Activated T-helper 1 cell treated with anti-CD3 and anti-CD28 coated beads, Interleukin-2, amount 50 U/mL, for 16 hours (primary cell): ENCODE results near the gene RABL2B.

Experiments
- DNase-seq, 2 donors: peaks; one replicate each; pipeline ENCODE4 v3.0.0-alpha.2; 2020; ENCODE audit warnings: low read depth in 1 of 2, low spot score in 1 of 2

The RABL2B gene

GRCh38 chr22:50738649-50739227 lies 44.7 kb downstream of the RABL2B start:
- DNase-seq = no peak

- no peak for DNase-seq
Measured at GRCh38 chr22:50737728-50738648, 45.4 kb downstream of the RABL2B start, which contains the start of gene ACR. TSS of gene ACR (plus strand) at chr22:50738204. CDS start at chr22:50738236, 32 bp downstream.

GRCh38 chr22:50735739-50736030 lies 47.8 kb downstream of the RABL2B start:
- no peak for DNase-seq

- no peak for DNase-seq
Measured at GRCh38 chr22:50734986-50735738, 48.3 kb downstream of the RABL2B start.

GRCh38 chr22:50734343-50734771 lies 49.1 kb downstream of the RABL2B start:
- no peak for DNase-seq

- DNase-seq = no peak
Measured at GRCh38 chr22:50733521-50734342, 49.7 kb downstream of the RABL2B start.

- DNase-seq = no peak
Measured at GRCh38 chr22:50732681-50733080, 50.8 kb downstream of the RABL2B start.

- peak; percentile 35 to 42 for DNase-seq
Measured at GRCh38 chr22:50731811-50732624, 51.4 kb downstream of the RABL2B start.

- no peak for DNase-seq
Measured at GRCh38 chr22:50730941-50731661, 52.3 kb downstream of the RABL2B start.

GRCh38 chr22:50730013-50730891 lies 53.2 kb downstream of the RABL2B start:
- DNase-seq = no peak

GRCh38 chr22:50729391-50730012 lies 53.9 kb downstream of the RABL2B start:
- no peak for DNase-seq

- no peak for DNase-seq
Measured at GRCh38 chr22:50728523-50728931, 54.9 kb downstream of the RABL2B start.

- DNase-seq = no peak
Measured at GRCh38 chr22:50727678-50728522, 55.5 kb downstream of the RABL2B start.

- DNase-seq = no peak
Measured at GRCh38 chr22:50726643-50727340, 56.6 kb downstream of the RABL2B start.

- DNase-seq = no peak
Measured at GRCh38 chr22:50725597-50725996, 57.8 kb downstream of the RABL2B start.

- DNase-seq = no peak
Measured at GRCh38 chr22:50724616-50725015, 58.8 kb downstream of the RABL2B start.

- DNase-seq = no peak
Measured at GRCh38 chr22:50723991-50724390, 59.4 kb downstream of the RABL2B start.
